SK-N-SH (cell line): ENCODE data around the gene C1QTNF9B.

Experiments used
- ELF1 ChIP-seq: IDR thresholded peaks from 2 replicates; pipeline ENCODE4 v1.4.0; 2012
- EZH2phosphoT487 ChIP-seq: fragments of 200-600 bp; sonication (generic); IDR thresholded peaks from 2 replicates; pipeline ENCODE4 v1.6.1; 2017; ENCODE audit warnings: low read depth, mixed run types, mild to moderate bottlenecking, antibody characterized with exemption, moderate library complexity, borderline replicate concordance
- FOXM1 ChIP-seq: IDR thresholded peaks from 2 replicates; pipeline ENCODE4 v1.4.0; 2012; ENCODE audit warnings: low read depth, mild to moderate bottlenecking
- GABPA ChIP-seq: IDR thresholded peaks from 2 replicates; pipeline ENCODE4 v1.4.0; 2012; ENCODE audit warnings: low read depth, mild to moderate bottlenecking
- MXI1 ChIP-seq: IDR thresholded peaks from 2 replicates; pipeline ENCODE4 v1.6.1; 2012; ENCODE audit warnings: mild to moderate bottlenecking, low read depth, low read length, improper control_type of control experiment
- POLR2AphosphoS5 ChIP-seq: IDR thresholded peaks from 2 replicates; pipeline ENCODE4 v1.6.1; 2012; ENCODE audit warnings: low read depth, low read length
- RAD21 ChIP-seq: IDR thresholded peaks from 2 replicates; pipeline ENCODE4 v1.6.1; 2012; ENCODE audit warnings: mild to moderate bottlenecking, low read length
- RXRA ChIP-seq: IDR thresholded peaks from 2 replicates; pipeline ENCODE4 v1.4.0; 2012; ENCODE audit warnings: low read depth, mild to moderate bottlenecking, borderline replicate concordance
- SIN3A ChIP-seq: IDR thresholded peaks from 2 replicates; pipeline ENCODE4 v1.6.1; 2012; ENCODE audit warnings: low read depth, mild to moderate bottlenecking, low read length, moderate library complexity, borderline replicate concordance
- SMC3 ChIP-seq: IDR thresholded peaks from 2 replicates; pipeline ENCODE4 v1.6.1; 2012; ENCODE audit warnings: low read depth, low read length, improper control_type of control experiment
- TAF1 ChIP-seq: IDR thresholded peaks from 2 replicates; pipeline ENCODE4 v1.6.1; 2012; ENCODE audit warnings: low read depth, mild to moderate bottlenecking, low read length, moderate library complexity, borderline replicate concordance
- YY1 ChIP-seq: IDR thresholded peaks from 2 replicates; pipeline ENCODE4 v1.4.0; 2012; ENCODE audit warnings: low read depth, mild to moderate bottlenecking
- TF ChIP-seq, protein P1 (sequence below): IDR thresholded peaks from 2 replicates; pipeline ENCODE4 v1.4.0; 2012; ENCODE audit warnings: low read depth
- TF ChIP-seq, protein P2 (sequence below): fragments of 200-600 bp; sonication (generic); IDR thresholded peaks from 2 replicates; pipeline ENCODE4 v1.6.1; 2017; ENCODE audit warnings: antibody characterized with exemption, mild to moderate bottlenecking, moderate library complexity

DNA sequence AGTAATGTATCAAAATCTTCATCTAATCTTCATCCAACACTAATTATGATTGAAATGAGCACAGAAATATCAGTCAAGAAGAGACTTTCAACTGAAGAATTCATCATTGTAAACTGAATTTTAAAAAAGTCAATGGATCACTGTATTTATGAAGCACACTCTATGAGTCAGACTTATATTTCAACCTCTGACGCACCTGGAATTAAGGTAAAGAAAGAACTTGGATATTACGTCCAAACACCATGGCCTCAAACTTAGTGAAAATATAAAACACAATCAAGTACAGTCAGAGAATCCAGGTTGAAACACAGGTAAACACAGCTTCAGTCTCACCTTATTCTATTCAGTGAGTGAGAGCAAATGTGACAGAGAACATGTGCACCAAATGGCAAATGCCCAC lies 47.6 kb downstream of the C1QTNF9B start:
- TF ChIP-seq, protein P1, sequence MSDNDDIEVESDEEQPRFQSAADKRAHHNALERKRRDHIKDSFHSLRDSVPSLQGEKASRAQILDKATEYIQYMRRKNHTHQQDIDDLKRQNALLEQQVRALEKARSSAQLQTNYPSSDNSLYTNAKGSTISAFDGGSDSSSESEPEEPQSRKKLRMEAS: no peak
- TF ChIP-seq ELF1 (no peak), YY1 (no peak), SIN3A (no peak), MXI1 (no peak), RAD21 (no peak), RXRA (no peak), GABPA (no peak), POLR2AphosphoS5 (no peak), EZH2phosphoT487 (no peak), TAF1 (no peak), SMC3 (no peak), FOXM1 (no peak)
- TF ChIP-seq, protein P2, sequence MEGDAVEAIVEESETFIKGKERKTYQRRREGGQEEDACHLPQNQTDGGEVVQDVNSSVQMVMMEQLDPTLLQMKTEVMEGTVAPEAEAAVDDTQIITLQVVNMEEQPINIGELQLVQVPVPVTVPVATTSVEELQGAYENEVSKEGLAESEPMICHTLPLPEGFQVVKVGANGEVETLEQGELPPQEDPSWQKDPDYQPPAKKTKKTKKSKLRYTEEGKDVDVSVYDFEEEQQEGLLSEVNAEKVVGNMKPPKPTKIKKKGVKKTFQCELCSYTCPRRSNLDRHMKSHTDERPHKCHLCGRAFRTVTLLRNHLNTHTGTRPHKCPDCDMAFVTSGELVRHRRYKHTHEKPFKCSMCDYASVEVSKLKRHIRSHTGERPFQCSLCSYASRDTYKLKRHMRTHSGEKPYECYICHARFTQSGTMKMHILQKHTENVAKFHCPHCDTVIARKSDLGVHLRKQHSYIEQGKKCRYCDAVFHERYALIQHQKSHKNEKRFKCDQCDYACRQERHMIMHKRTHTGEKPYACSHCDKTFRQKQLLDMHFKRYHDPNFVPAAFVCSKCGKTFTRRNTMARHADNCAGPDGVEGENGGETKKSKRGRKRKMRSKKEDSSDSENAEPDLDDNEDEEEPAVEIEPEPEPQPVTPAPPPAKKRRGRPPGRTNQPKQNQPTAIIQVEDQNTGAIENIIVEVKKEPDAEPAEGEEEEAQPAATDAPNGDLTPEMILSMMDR: no peak
